Measurements from ENCODE around the gene ZFP36L1. TPM values are rescaled to one million over a fixed set of nuclear protein-coding genes. Genes with fewer than 3 reads are reported as not detected.

The ZFP36L1 gene
- total and polyA plus RNA-seq, 7 donors, result 45.4 to 225 (median 117) TPM

GRCh38 chr14:68822132-68822651, 29.3 kb upstream of the ZFP36L1 start:
- WGBS, 3 donors, result 78 to 95% (median 93%) methylated on average over 4 of the region's 4 CpGs
- intact Hi-C loops (cut with DNase I), result loop anchor here in 1 of 2 donors (5.0 kb wide), 1 partner anchor 890 kb away; no protein-coding TSS in a partner anchor
- Histone ChIP-seq H3K36me3 (ENCODE audit: insufficient read depth in 1 of 2, low read depth in 1 of 2) (no peaks in the 10 kb centered on the region), H3K27ac (no peak overlapping the region), H3K9me3 (no peaks in the 10 kb centered on the region), H3K27me3 (ENCODE audit: insufficient read depth in 3 of 3, low read length in 2 of 3) (no peaks in the 10 kb centered on the region), H3K4me3 (no peak overlapping the region), H3K4me1 (no peaks in the 10 kb centered on the region)
- no peak for DNase-seq
- no peak for TF ChIP-seq CTCF (IDR thresholded peaks at IDR 0.05)
- ATAC-seq, result no peak

- no peak for TF ChIP-seq CTCF (IDR thresholded peaks at IDR 0.05)
- Histone ChIP-seq H3K4me3 (no peak overlapping the region), H3K4me1 (no peaks in the 10 kb centered on the region), H3K36me3 (ENCODE audit: insufficient read depth in 1 of 2, low read depth in 1 of 2) (no peaks in the 10 kb centered on the region), H3K27me3 (ENCODE audit: insufficient read depth in 3 of 3, low read length in 2 of 3) (no peaks in the 10 kb centered on the region), H3K9me3 (no peaks in the 10 kb centered on the region), H3K27ac (no peak overlapping the region)
- no peak for ATAC-seq
- no peak for DNase-seq
- WGBS, 3 donors, result 82 to 88% (median 85%) methylated on average over 18 of the region's 18 CpGs
- intact Hi-C loops (cut with DNase I), result loop anchor here in 1 of 2 donors (5.0 kb wide), 1 partner anchor 889 kb away; no protein-coding TSS in a partner anchor
Observed at GRCh38 chr14:68820999-68821683, 28.3 kb upstream of the ZFP36L1 start.

GRCh38 chr14:68820536-68820935, 27.7 kb upstream of the ZFP36L1 start:
- Histone ChIP-seq H3K4me1 (peaks cover 4% of the 10 kb centered on the region), H3K27me3 (ENCODE audit: insufficient read depth in 3 of 3, low read length in 2 of 3) (no peaks in the 10 kb centered on the region)
- intact Hi-C loops (cut with DNase I), result loop anchor here in 1 of 2 donors (5.0 kb wide), 1 partner anchor 888 kb away; no protein-coding TSS in a partner anchor

GRCh38 chr14:68820119-68820518, 27.3 kb upstream of the ZFP36L1 start:
- 86 to 89% (median 89%) methylated on average over 9 of the region's 9 CpGs for WGBS, 3 donors
- no peaks in the 10 kb centered on the region for H3K36me3 ChIP-seq (ENCODE audit: insufficient read depth in 1 of 2, low read depth in 1 of 2)
- TF ChIP-seq CTCF (IDR thresholded peaks at IDR 0.05), result no peak
- no peaks in the 10 kb centered on the region for H3K27me3 ChIP-seq (ENCODE audit: insufficient read depth in 3 of 3, low read length in 2 of 3)
- peaks cover 9% of the 10 kb centered on the region for H3K4me1 ChIP-seq
- DNase-seq (no peak), ATAC-seq (no peak)
- H3K4me3 ChIP-seq, result no peak overlapping the region
- intact Hi-C loops (cut with DNase I), result loop anchor here in 1 of 2 donors (5.0 kb wide), 1 partner anchor 888 kb away; no protein-coding TSS in a partner anchor
- H3K9me3 ChIP-seq, result no peaks in the 10 kb centered on the region
- no peak overlapping the region for H3K27ac ChIP-seq

More at GRCh38 chr14:68820536-68820935, 27.7 kb upstream of the ZFP36L1 start:
- no peak for ATAC-seq
- no peak overlapping the region for H3K4me3 ChIP-seq
- no peak overlapping the region for H3K27ac ChIP-seq
- 89 to 97% (median 92%) methylated on average over 4 of the region's 4 CpGs for WGBS, 3 donors
- no peak for DNase-seq
- no peaks in the 10 kb centered on the region for H3K36me3 ChIP-seq (ENCODE audit: insufficient read depth in 1 of 2, low read depth in 1 of 2)
- H3K9me3 ChIP-seq, result no peaks in the 10 kb centered on the region
- TF ChIP-seq CTCF (IDR thresholded peaks at IDR 0.05), result no peak
